HepG2 (cell line): ENCODE data around the gene RPLP2. TPM values are rescaled to one million over a fixed set of nuclear protein-coding genes. Genes with fewer than 3 reads are reported as not detected.
A peak's percentile ranks its signal among the peaks of the same experiment; 100 is the strongest.

Experiments
- ARID2 ChIP-seq: sonication (generic); formaldehyde crosslinking; IDR thresholded peaks from 2 replicates; pipeline ENCODE4 v1.8.1; 2022; ENCODE audit warnings: mild to moderate bottlenecking, missing genetic modification reagents, borderline replicate concordance
- ATF7 ChIP-seq, 2 experiments: fragments of 450-650 bp in 1 of 2; sonication (generic) in 1 of 2; formaldehyde crosslinking in 1 of 2; IDR thresholded peaks; 2 replicates each; pipeline versions ENCODE4 v1.4.0 to v1.6.1; 2016 to 2020; ENCODE audit warnings: antibody characterized with exemption in 1 of 2, mild to moderate bottlenecking in 1 of 2, missing genetic modification reagents in 1 of 2
- CBX5 ChIP-seq: sonication (generic); formaldehyde crosslinking; IDR thresholded peaks from 2 replicates; pipeline ENCODE4 v1.4.0; 2020; ENCODE audit warnings: missing genetic modification reagents, borderline replicate concordance
- CCDC6 ChIP-seq: sonication (generic); formaldehyde crosslinking; IDR thresholded peaks from 2 replicates; pipeline ENCODE4 v1.8.1; 2022; ENCODE audit warnings: mild to moderate bottlenecking, missing genetic modification reagents, moderate library complexity
- FOXC1 ChIP-seq: sonication (generic); formaldehyde crosslinking; IDR thresholded peaks from 2 replicates; pipeline ENCODE4 v1.8.0; 2022; ENCODE audit warnings: mild to moderate bottlenecking, missing genetic modification reagents, borderline replicate concordance
- HDAC2 ChIP-seq: sonication (generic); formaldehyde crosslinking; IDR thresholded peaks from 2 replicates; pipeline ENCODE4 v1.4.0; 2020; ENCODE audit warnings: missing genetic modification reagents
- POLR2G ChIP-seq: fragments of 200-400 bp; formaldehyde crosslinking; IDR thresholded peaks from 2 replicates; pipeline ENCODE4 v1.6.1; 2018; ENCODE audit warnings: mild to moderate bottlenecking, low read depth, low read length, moderate library complexity
- SALL1 ChIP-seq: sonication (generic); formaldehyde crosslinking; IDR thresholded peaks from 2 replicates; pipeline ENCODE4 v1.8.0; 2022; ENCODE audit warnings: mild to moderate bottlenecking, missing genetic modification reagents
- SAP130 ChIP-seq: IDR thresholded peaks from 2 replicates; pipeline ENCODE4 v1.6.1; 2016; ENCODE audit warnings: low read depth
- SMYD3 ChIP-seq: sonication (generic); formaldehyde crosslinking; IDR thresholded peaks from 2 replicates; pipeline ENCODE4 v1.8.1; 2023; ENCODE audit warnings: mild to moderate bottlenecking, missing genetic modification reagents
- SNAPC2 ChIP-seq: sonication (generic); formaldehyde crosslinking; IDR thresholded peaks from 2 replicates; pipeline ENCODE4 v1.8.1; 2022; ENCODE audit warnings: mild to moderate bottlenecking, missing genetic modification reagents
- TCF7L2 ChIP-seq: IDR thresholded peaks from 2 replicates; pipeline ENCODE4 v1.6.1; 2011; ENCODE audit warnings: mild to moderate bottlenecking, low read depth, low read length, moderate library complexity
- THYN1 ChIP-seq: sonication (generic); formaldehyde crosslinking; IDR thresholded peaks from 2 replicates; pipeline ENCODE4 v1.8.1; 2023; ENCODE audit warnings: low read depth, mild to moderate bottlenecking, moderate library complexity, missing genetic modification reagents, borderline replicate concordance
- YY1 ChIP-seq: IDR thresholded peaks from 2 replicates; pipeline ENCODE4 v1.6.1; 2011; ENCODE audit warnings: low read length, low read depth, moderate library complexity, mild to moderate bottlenecking; ENCODE audit not compliant: insufficient read depth, insufficient replicate concordance
- ZNF383 ChIP-seq: sonication (generic); formaldehyde crosslinking; IDR thresholded peaks from 2 replicates; pipeline ENCODE4 v1.4.0; 2020; ENCODE audit warnings: missing genetic modification reagents, mild to moderate bottlenecking, borderline replicate concordance
- ZNF605 ChIP-seq: sonication (generic); formaldehyde crosslinking; IDR thresholded peaks from 2 replicates; pipeline ENCODE4 v1.8.0; 2022; ENCODE audit warnings: mild to moderate bottlenecking, missing genetic modification reagents
- ZSCAN12 ChIP-seq: sonication (generic); formaldehyde crosslinking; IDR thresholded peaks from 2 replicates; pipeline ENCODE4 v1.9.0; 2021; ENCODE audit warnings: mild to moderate bottlenecking, missing genetic modification reagents
- polyA plus RNA-seq, 8 experiments: library from polyadenylated mRNA; depleted of rRNA in 3 of 8; stranded (reverse) in 7 of 8; unstranded in 1 of 8; fragments of >200 nt; fragmentation: Illumina TruSeq in 4 of 8; extraction: Trizol in 4 of 8; gene quantifications; 2 replicates each; pipeline versions ENCODE4 v1.2.1 to v1.2.3, GENCODE V29; 2011 to 2016; ENCODE audit warnings: low read depth in 4 of 8, missing spikeins in 1 of 8, mixed read lengths in 1 of 8; ENCODE audit not compliant: insufficient read depth in 1 of 8
- total RNA-seq, 5 experiments: library from RNA; depleted of rRNA; stranded (reverse); fragments of >200 nt; fragmentation: Illumina TruSeq; extraction: Trizol; gene quantifications; 2 replicates each; pipeline ENCODE4 v1.2.3, GENCODE V29; 2016; ENCODE audit warnings: low read depth in 1 of 5
- TF ChIP-seq, protein P1 (sequence below): sonication (generic); formaldehyde crosslinking; IDR thresholded peaks from 2 replicates; pipeline ENCODE4 v1.5.0; 2020; ENCODE audit warnings: missing genetic modification reagents, mild to moderate bottlenecking, borderline replicate concordance
- TF ChIP-seq, protein P2 (sequence below): sonication (generic); formaldehyde crosslinking; IDR thresholded peaks from 2 replicates; pipeline ENCODE4 v1.9.0; 2022; ENCODE audit warnings: low read depth, missing genetic modification reagents
- TF ChIP-seq, protein P3 (sequence below): sonication (generic); formaldehyde crosslinking; IDR thresholded peaks from 2 replicates; pipeline ENCODE4 v1.8.1; 2022; ENCODE audit warnings: mild to moderate bottlenecking, missing genetic modification reagents
- TF ChIP-seq, protein P4 (sequence below): sonication (generic); formaldehyde crosslinking; IDR thresholded peaks from 2 replicates; pipeline ENCODE4 v1.5.0; 2020; ENCODE audit warnings: mild to moderate bottlenecking, missing genetic modification reagents
- TF ChIP-seq, protein P5 (sequence below): sonication (generic); formaldehyde crosslinking; IDR thresholded peaks from 2 replicates; pipeline ENCODE4 v1.5.0; 2020; ENCODE audit warnings: mild to moderate bottlenecking, low read depth, missing genetic modification reagents, borderline replicate concordance

RPLP2 gene
- total and polyA plus RNA-seq, 2 of the 13 experiments (the other 11 are each of a cell fraction or from before 2014, with no cell fraction given) = 978 to 2,106 TPM

DNA sequence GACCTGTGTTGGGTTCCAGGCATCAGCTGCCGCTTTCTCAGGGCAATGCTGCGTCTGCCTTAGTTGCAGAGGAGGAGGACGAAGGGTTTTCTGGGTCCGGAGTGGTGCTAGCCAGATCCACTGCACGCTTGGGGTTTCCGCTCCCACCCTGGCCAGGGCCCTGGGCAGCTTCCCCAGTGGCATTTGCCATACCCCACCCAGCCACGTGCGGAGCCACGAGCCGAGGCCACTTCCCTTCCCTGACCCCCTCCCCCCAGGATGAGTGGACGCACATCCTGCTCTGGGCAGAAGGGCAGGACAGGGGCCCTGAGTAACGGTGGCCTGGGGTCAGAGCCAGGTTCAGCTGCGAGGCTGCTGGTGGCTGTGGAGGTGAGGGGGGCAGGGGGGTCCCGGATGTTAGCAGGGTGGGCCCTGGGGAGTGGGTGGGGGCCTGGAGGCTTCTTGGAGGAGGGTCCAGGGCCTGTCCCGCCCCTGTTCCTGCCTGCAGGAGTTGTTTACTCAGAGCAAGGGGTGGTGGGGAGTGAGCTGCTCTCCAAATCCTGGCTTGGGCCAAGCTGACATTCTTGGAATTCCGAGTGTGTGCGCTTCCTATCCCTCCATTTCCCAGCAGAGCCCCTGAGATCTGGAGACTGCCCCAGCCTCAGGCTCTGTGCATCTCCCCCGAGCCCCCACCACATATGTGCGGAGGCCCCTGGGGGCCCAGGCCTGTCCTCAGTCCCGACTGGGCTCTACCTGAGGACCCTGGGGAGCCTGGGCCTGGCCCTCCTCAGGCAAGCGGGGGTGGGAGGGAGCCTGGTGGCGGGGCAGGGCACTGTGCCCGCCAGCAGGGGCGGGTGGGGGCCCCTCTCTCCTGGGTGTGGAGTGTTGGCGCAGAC is 34.3 kb downstream of the RPLP2 start (continued):
- TF ChIP-seq, protein P1, sequence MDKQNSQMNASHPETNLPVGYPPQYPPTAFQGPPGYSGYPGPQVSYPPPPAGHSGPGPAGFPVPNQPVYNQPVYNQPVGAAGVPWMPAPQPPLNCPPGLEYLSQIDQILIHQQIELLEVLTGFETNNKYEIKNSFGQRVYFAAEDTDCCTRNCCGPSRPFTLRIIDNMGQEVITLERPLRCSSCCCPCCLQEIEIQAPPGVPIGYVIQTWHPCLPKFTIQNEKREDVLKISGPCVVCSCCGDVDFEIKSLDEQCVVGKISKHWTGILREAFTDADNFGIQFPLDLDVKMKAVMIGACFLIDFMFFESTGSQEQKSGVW (CRISPR knock-in tag) = no peak
- TF ChIP-seq ARID2 (CRISPR knock-in tag) (no peak), CBX5 (CRISPR knock-in tag) (no peak; the same call in 1 of the 2 replicates), ZSCAN12 (CRISPR knock-in tag) (no peak), SALL1 (peak; percentile 83), THYN1 (CRISPR knock-in tag) (no peak), ZNF605 (CRISPR knock-in tag) (peak; percentile 56), YY1 (no peak), SMYD3 (CRISPR knock-in tag) (no peak), SNAPC2 (CRISPR knock-in tag) (no peak; the same call in 1 of the 2 replicates), ZNF383 (no peak), FOXC1 (CRISPR knock-in tag) (0 out of 2 replicates have a peak, but pooled peaks have one; percentile 12), SAP130 (peak; percentile 96), ATF7 (IDR thresholded peaks at IDR 0.05) (no peak), ATF7 (CRISPR knock-in tag; IDR thresholded peaks at IDR 0.05) (no peak), HDAC2 (CRISPR knock-in tag) (peak; percentile 88), TCF7L2 (no peak), CCDC6 (CRISPR knock-in tag) (0 out of 2 replicates have a peak, but pooled peaks have one; percentile 18), POLR2G (peak; percentile 63)
- TF ChIP-seq, protein P2, sequence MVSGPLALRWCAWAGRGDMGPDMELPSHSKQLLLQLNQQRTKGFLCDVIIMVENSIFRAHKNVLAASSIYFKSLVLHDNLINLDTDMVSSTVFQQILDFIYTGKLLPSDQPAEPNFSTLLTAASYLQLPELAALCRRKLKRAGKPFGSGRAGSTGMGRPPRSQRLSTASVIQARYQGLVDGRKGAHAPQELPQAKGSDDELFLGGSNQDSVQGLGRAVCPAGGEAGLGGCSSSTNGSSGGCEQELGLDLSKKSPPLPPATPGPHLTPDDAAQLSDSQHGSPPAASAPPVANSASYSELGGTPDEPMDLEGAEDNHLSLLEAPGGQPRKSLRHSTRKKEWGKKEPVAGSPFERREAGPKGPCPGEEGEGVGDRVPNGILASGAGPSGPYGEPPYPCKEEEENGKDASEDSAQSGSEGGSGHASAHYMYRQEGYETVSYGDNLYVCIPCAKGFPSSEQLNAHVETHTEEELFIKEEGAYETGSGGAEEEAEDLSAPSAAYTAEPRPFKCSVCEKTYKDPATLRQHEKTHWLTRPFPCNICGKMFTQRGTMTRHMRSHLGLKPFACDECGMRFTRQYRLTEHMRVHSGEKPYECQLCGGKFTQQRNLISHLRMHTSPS (CRISPR knock-in tag) = peak; percentile 55; the same call in 1 of the 2 replicates
- TF ChIP-seq, protein P3, sequence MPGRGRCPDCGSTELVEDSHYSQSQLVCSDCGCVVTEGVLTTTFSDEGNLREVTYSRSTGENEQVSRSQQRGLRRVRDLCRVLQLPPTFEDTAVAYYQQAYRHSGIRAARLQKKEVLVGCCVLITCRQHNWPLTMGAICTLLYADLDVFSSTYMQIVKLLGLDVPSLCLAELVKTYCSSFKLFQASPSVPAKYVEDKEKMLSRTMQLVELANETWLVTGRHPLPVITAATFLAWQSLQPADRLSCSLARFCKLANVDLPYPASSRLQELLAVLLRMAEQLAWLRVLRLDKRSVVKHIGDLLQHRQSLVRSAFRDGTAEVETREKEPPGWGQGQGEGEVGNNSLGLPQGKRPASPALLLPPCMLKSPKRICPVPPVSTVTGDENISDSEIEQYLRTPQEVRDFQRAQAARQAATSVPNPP (CRISPR knock-in tag) = no peak
- TF ChIP-seq, protein P4, sequence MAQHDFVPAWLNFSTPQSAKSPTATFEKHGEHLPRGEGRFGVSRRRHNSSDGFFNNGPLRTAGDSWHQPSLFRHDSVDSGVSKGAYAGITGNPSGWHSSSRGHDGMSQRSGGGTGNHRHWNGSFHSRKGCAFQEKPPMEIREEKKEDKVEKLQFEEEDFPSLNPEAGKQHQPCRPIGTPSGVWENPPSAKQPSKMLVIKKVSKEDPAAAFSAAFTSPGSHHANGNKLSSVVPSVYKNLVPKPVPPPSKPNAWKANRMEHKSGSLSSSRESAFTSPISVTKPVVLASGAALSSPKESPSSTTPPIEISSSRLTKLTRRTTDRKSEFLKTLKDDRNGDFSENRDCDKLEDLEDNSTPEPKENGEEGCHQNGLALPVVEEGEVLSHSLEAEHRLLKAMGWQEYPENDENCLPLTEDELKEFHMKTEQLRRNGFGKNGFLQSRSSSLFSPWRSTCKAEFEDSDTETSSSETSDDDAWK (CRISPR knock-in tag) = no peak
- TF ChIP-seq, protein P5, sequence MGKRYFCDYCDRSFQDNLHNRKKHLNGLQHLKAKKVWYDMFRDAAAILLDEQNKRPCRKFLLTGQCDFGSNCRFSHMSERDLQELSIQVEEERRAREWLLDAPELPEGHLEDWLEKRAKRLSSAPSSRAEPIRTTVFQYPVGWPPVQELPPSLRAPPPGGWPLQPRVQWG (CRISPR knock-in tag) = no peak
